ENCODE results near the gene MACF1.

Gene MACF1

DNA sequence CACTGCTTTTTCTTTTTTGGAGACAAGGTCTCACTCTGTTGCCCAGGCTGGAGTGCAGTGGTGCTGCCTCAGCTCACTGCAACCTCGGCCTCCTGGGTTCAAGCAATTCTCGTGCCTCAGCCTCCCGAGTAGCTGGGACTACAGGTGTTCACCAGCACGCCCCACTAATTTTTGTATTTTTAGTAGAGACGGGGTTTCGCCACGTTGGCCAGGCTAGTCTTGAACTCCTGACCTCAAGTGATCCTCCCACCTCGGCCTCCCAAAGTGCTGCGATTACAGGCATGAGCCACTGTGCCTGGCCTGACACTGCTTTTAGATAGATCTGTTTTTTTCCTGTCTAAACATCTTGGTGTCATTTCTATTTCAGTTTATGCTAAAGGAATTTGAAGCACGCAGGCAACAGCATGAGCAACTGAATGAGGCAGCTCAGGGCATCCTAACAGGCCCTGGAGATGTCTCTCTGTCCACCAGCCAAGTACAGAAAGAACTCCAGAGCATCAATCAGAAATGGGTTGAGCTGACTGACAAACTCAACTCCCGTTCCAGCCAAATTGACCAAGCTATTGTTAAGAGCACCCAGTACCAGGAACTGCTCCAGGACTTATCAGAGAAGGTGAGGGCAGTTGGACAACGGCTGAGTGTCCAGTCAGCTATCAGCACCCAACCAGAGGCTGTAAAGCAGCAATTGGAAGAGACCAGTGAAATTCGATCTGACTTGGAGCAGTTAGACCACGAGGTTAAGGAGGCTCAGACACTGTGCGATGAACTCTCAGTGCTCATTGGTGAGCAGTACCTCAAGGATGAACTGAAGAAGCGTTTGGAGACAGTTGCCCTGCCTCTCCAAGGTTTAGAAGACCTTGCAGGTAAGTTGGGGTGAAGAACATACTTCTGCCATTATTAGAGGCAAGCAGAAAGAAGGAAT is 180.8 kb downstream of the MACF1 start:
- H3K27ac ChIP-seq: peak overlapping the region; percentile 66
- no peak for DNase-seq (ENCODE audit: low read depth, low spot score)

DNA sequence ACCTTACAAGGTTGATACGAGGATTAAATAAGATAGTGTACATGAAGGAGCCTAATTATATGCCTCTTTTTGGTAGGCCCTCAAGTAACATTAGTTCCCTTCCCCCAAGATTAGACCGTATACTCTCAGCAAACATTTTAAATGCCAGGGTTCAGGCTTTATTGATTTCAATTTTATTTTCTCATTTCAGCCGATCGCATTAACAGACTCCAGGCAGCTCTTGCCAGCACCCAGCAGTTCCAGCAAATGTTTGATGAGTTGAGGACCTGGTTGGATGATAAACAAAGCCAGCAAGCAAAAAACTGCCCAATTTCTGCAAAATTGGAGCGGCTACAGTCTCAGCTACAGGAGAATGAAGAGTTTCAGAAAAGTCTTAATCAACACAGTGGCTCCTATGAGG is 182.5 kb downstream of the MACF1 start:
- peak overlapping the region; percentile 66 for H3K27ac ChIP-seq
- DNase-seq (ENCODE audit: low read depth, low spot score): no peak

DNA sequence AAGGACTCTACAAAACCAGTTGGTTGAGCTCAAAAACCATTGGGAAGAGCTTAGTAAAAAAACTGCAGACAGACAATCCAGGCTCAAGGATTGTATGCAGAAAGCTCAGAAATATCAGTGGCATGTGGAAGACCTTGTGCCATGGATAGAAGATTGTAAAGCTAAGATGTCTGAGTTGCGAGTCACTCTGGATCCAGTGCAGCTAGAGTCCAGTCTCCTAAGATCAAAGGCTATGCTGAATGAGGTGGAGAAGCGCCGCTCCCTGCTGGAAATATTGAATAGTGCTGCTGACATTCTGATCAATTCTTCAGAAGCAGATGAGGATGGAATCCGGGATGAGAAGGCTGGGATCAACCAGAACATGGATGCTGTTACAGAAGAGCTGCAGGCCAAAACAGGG is 183.0 kb downstream of the MACF1 start:
- H3K27ac ChIP-seq: peak overlapping the region; percentile 66
- DNase-seq (ENCODE audit: low read depth, low spot score): no peak

DNA sequence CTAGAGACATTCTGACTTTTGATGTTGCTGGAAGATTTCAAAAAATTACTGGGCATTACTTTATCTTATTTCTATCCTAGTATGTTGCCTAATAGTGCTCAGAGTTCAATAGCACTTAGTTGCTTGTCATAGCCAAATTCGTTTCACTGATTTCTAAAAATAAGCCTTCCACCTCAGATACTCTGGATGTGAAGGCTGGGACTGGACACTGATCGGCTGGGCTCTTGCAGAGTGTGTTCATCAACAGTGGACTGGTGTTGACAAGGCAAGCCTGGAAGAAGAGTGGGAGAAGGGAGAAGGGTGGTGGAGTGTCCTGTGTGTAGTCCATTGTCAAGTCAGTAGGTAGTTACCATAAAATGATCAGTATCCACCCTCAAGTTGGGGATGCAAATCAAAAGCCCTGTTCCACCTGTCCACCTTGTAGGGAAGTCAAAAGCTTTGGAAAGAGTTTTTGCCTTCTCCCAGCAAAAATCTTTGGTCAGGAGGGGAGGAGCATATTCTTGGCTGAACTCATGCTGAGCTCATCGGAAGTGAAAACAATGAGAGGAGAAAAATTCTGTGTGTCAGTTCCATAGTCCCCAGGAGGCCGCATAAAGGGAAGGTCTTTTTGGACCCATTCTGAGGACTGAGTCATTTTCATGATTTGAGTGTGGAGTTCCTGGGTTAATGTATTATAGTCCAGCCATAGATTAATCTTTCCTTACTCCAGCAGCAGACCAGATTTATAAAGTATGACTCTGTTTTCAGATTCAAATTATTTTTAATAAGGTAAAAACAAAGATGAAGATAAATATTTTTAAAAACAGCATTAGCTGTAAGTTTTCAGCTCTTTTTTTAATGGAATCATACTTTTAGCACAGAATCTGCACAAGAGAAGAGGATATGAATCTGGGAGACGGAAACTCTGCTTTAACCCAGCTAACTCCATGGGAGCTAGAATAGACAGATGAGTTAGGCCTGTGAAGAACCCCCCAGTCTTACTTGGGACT is 187.5 kb downstream of the MACF1 start:
- peak overlapping the region; percentile 80 for H3K27ac ChIP-seq
- DNase-seq (ENCODE audit: low read depth, low spot score): no peak

DNA sequence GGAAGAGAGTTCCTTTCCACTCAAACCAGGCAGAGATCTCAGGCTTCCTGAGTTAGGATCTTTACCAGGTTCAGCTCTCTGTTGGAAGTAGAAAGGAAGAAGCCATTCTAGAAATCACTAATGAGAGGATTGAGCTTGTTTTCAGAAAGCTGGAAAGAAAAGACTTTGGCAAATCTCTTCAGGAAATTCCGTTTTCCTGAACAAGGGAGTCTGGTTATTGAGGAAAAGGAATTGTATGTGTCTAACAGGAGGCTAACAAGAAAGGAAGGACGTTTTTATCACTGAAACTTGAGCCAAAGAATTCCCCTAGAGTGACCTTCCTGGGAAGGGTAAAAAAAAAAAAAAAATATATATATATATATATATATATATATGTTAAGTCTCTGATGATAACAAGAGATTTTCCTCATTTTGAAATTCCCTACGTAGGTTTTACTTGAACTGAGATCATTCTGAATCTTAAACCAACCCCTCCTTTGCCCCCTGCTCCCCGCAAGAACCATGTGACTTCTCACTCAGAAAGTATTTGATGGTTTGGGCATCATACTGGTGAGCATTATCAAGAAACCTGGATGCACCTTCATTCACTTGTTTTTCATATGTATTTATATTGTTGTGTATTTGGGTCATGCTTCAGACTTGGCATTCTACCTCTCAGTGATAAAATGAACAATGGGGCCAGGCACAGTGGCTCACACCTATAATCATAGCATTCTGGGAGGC is 188.5 kb downstream of the MACF1 start:
- DNase-seq (ENCODE audit: low read depth, low spot score): no peak
- peak overlapping the region; percentile 97 for H3K27ac ChIP-seq

DNA sequence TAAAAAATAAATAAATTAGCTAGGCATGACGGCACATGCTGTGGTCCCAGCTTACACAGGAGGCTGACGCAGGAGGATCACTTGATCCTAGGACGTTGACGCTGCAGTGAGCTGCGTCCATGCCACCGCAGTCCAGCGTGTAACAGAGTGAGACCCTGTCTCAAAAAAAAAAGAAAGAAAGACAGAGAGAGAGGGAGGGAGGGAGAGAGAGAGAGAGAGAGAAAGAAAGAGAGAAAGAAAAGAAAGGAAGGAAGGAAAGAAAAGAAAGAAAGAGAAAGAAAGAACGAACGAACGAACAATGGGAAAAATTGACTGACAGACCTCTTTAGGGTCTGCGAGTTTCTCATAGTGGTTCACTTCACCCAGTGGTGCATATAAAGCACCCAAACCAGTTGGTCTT is 189.2 kb downstream of the MACF1 start:
- no peak for DNase-seq (ENCODE audit: low read depth, low spot score)
- H3K27ac ChIP-seq: peak overlapping the region; percentile 97

DNA sequence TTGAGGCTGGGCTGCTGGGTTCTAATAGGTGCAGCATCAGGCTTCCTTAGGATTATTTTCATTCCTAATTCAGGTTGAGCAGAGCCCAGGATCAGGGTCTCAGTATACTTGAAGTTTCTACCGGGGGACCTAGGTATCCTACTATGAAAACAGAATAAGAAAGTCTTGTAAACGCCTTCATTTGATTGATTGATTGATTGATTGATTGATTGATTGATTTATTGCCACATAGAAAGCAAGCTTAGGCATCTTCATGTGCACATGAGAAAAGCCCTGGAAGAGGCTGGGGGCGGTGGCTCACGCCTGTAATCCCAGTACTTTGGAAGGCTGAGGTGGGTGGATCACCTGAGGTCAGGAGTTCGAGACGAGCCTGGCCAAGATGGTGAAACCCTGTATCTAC is 189.6 kb downstream of the MACF1 start:
- no peak for DNase-seq (ENCODE audit: low read depth, low spot score)
- H3K27ac ChIP-seq: peak overlapping the region; percentile 97

DNA sequence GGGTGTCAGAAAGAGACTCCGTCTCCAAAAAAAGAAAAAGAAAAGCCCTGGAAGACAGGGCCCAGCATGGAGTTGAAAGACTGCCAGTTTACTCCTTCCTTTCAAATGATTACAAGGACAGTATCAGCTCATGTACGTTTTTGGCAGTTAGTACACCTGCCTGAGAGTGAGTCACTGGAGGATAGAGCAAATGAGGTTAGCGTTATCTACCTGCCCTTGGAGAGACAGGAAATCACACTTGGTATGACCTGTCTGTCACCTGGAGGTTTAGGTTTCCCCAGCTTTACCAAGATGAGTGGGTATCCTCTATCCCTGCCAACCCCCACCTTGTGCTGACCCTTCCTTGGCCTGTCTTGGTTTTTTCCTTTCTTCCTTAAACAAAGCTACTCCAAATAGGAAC is 190.1 kb downstream of the MACF1 start:
- DNase-seq (ENCODE audit: low read depth, low spot score): peak; percentile 45
- H3K27ac ChIP-seq: peak overlapping the region; percentile 97

DNA sequence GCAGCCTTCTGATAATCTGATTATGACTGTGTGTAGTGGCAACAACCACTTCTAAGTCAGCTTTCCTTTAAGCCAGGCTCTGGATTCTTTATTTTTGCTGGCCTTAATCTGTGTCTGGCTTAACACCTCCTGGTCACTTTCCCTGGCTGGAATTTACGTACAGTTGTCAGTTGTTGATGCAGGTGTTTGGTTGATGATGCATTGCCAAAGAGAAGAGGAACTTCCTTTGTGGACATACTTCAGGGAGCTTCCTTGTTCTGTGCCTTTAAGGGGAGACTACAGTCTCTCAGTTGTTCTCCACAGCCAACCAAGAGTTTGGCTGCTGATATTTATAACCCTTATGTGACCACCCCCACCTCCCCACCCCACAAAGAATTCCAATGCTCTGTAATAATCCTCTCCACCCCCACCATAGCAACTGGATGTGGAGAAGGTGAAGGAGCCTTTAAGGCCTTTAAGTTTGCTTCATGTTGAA is 190.9 kb downstream of the MACF1 start:
- peak overlapping the region; percentile 97 for H3K27ac ChIP-seq
- DNase-seq (ENCODE audit: low read depth, low spot score): peak; percentile 68

DNA sequence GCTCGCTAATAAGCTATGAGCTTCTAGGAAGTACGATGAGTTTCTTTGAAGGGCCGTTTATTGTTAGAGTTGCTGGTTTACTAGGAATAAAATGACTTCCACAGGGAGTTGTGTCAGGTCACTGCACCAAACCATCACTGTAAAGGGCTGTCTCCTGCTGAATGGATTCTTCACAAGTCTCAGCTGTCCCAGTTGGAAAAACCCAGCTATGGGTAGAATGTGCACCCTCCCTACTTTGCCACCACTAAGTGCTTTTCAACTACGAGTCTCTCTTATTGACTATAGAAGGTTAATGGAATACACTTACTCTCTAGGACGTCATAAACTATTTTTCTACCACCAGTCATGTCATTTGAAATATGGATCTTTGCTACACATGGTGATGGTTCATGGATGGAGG is 192.2 kb downstream of the MACF1 start:
- peak overlapping the region; percentile 97 for H3K27ac ChIP-seq
- no peak for DNase-seq (ENCODE audit: low read depth, low spot score)

DNA sequence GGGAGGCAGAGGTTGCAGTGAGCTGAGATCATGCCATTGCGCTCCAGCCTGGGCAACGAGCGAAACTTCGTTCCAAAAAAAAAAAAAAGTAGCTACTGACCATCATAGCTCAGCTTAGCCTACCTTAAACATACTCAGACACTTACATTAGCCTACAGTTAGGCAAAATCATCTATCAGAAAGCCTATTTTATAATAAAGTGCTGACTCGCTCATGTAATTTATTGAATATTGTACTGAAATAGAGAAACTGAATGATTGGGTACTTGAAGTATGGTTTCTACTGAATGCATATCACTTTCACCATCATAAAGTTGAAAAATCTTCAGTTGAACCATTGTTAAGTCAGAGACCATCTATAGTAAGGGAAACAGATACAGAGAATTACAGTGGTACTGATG is 193.0 kb downstream of the MACF1 start:
- no peak for DNase-seq (ENCODE audit: low read depth, low spot score)
- H3K27ac ChIP-seq: peak overlapping the region; percentile 97

DNA sequence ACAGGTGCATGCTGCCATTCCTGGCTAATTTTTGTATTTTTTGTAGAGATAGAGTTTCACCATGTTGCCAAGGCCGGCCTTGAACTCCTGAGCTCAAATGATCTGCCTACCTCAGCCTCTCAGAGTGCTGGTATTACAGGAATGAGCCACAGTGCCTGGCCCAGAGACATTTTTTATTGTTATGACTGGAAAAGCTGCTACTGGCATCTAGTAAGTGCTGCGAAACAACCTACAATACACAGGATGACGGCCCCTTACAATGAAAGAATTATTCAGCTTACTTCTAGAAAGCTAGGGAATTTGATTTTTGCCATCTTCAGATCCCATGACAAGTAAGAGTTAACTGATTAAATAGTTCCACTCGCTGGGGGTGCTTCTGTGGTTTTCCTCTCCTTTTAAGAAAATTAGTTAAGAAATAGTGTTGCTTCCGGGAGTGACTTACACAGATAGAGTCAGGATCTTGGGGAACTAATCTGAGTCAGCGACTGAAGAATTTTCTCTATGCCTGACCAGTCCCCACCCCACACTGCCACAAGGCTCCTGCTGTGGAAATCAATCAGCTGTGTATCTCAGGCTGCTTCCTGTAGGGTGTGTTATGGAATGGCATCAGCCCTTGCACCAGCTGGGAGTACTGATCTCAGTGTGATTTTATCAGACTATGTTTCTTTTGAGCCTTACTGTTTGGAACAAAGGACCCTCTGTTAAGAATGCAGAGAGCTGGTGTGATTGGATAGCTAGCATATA is 194.0 kb downstream of the MACF1 start:
- DNase-seq (ENCODE audit: low read depth, low spot score): peak; percentile 91
- peak overlapping the region; percentile 97 for H3K27ac ChIP-seq

DNA sequence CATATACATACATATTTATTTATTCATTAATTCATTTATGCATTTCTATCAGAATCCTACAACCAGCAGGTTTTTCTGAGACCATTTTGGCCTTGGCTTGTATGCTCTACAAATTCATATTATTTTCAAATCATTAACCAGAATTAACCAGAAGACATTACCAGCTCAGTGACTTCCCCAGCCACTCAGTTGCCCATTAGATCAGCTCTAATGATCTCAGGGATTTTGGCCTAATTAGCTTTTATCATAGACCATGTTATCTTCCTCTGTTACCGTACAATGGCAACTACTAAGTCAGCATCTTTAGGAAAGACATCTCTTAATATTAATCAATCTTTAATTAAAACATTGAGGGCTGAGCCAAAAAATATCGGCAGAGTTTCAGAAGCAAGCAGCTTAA is 196.6 kb downstream of the MACF1 start:
- no peak for DNase-seq (ENCODE audit: low read depth, low spot score)
- H3K27ac ChIP-seq: no peak overlapping the region

DNA sequence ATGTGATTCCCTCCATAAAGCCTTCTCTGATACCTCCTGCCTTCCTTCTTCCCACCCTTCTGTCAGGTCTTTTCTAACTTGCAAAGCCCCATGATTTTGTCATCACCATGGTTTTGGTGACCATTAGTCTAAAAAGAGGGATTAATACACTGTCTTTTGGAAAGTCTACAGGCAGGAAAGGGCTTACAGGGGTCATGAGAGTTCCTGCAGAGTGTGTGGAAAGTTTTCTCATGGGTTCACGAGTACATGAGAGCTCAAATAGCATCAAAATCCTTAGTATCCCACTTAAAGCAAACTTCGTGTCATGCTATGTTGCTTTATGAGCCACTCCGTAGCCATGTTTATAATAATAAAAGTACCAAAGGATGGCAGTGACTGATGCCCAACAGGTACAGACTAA is 200.4 kb downstream of the MACF1 start:
- peak overlapping the region; percentile 77 for H3K27ac ChIP-seq
- DNase-seq (ENCODE audit: low read depth, low spot score): no peak

DNA sequence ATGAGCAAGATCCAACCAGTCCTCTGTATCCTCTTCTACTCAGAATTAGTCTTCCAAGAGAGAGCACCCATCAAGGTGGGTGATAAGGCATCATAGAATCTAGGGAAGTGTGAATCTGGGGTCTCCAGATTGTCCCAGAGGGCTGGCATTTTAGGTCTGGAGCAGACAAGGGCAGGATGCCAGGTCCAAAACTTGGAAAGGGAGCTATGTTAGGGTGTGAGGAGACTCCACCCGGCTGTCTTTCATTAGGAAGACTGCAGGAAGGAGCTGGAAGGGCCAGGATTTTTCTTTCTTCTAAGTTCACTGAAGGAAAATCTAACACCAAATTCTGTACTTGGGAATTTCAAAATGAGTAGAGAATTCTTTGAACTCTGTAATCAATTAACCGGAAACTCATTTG is 200.9 kb downstream of the MACF1 start:
- peak overlapping the region; percentile 77 for H3K27ac ChIP-seq
- DNase-seq (ENCODE audit: low read depth, low spot score): no peak

DNA sequence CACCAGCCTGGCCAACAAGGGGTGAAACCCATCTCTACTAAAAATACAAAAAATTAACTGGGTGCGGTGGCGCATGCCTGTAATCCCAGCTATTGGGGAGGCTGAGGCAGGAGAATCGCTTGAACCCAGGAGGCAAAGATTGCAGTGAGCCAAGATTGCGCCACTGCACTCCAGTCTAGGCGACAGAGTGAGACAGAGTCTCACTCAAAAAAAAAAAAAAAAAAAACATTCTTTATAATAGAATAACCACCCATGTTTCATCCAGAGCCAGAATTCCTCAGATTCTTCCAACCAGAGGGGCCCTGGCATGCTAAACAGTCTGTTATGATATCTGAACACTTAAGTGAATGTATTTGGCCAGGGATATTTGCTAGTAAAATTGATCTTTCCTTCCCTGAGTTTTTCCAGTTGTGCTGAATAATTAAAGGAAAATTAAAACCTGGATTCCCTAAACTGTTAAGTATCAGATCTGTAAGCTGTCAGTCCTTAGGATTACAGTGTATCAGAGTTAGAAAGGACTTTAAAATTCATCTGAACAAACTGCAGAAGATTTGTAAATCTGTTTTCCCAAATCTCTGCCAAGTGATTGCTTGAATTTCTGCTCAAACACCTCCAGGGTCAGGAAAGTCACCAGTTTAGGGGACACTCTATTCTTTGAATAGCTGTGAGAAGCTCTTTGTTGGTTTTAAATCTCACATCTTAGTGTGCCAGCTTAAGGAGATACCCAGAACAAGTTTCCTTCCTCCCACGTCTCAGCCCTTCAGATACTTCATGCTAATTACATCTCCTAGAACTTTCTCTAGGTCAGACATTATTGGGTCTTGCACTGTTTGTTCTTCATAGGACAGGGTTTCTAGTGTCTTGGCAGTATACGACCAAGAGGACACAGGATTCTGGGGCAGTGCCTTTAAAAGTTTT is 202.3 kb downstream of the MACF1 start:
- H3K27ac ChIP-seq: peak overlapping the region; percentile 77
- no peak for DNase-seq (ENCODE audit: low read depth, low spot score)

DNA sequence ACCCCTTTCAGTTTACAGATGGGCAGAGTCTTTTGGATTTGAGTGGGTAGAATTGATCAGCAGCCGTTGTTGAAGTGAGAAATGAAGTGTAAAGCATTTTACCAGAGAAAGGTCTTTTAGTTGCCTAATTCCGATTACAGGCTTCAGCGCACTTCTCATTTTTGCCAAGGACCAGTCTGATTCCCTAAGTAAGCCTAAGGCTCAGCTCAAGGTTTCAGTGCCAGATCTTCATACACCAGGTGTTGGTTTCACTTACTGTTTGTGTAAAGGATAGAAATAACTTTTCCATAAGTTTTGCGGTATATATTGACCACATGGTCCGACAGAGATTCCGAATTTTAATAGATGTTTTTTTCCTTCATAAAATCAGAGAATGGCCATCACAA is 203.0 kb downstream of the MACF1 start:
- peak overlapping the region; percentile 77 for H3K27ac ChIP-seq
- no peak for DNase-seq (ENCODE audit: low read depth, low spot score)

DNA sequence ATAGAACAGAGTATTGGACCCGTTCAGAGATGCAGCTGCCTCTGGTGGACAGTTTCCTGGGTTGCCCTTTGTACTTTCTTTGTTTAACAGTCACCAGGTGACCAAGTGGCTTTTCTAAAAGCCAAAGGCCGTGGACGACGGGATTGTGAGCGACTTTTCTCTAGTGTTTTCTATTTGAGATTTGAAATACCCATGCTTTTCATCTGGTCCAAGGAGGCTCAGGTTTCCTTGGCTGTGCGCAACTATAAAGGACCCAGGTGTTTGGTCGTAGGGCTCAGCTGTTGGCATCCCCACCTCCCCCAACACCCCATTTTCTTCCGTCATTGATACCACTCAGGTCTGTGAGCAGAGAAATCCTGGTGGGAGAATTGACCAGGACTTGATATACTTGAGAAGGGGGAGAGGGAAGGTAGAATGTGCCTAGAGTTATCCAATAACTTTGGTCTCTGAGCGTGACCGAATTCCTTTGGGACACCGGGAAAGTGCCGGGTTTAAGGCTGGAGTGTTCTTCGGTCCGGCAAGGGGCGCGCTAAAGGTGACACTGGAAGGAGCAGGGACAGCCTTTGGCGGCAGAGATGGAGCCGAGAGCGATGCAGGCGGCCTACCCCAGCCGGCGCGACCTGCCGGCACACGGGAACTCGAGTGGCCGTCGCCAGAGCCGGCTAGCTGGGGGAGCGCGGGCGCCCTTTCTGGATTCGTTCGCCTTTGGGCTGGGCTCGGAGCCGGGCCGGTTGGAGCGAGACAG is 203.6 kb downstream of the MACF1 start:
- H3K27ac ChIP-seq: peak overlapping the region; percentile 77
- DNase-seq (ENCODE audit: low read depth, low spot score): no peak
